Pulmonary artery endothelial cell (primary cell): Measurements from ENCODE around the gene SIAE. TPM values are rescaled to one million over a fixed set of nuclear protein-coding genes. Genes with fewer than 3 reads are reported as not detected.

ENCODE experiments used
- total RNA-seq: library from RNA; depleted of rRNA; stranded (reverse); fragments of >200 nt; gene quantifications from 2 replicates; pipeline ENCODE4 v1.2.3, GENCODE V29; 2014

The SIAE gene
- total RNA-seq, 1 donor from 2014 or later: 26.0 TPM

Other genes starting within 250 kb of the SIAE start
- not detected in 2 replicates for gene OR8B4, start 248.9 kb downstream of the SIAE start, total RNA-seq
- gene OR8B8, start 228.0 kb downstream of the SIAE start, total RNA-seq: not detected in 2 replicates
- not detected in 2 replicates for gene OR8B12, start 130.1 kb downstream of the SIAE start, total RNA-seq
- not detected in 2 replicates for gene OR8A1, start 103.7 kb downstream of the SIAE start, total RNA-seq
- not detected in 2 replicates for gene PANX3, start 62.3 kb downstream of the SIAE start, total RNA-seq
- gene TBRG1, start 50.9 kb downstream of the SIAE start, total RNA-seq: 16.1 and 19.4 TPM in 2 replicates
- 6.3 and 6.8 TPM in 2 replicates for gene SPA17, start 165 bp upstream of the SIAE start, total RNA-seq
- 2.5 and 3.0 TPM in 2 replicates for gene NRGN, start 66.2 kb upstream of the SIAE start, total RNA-seq
- 0.26 and 0.42 TPM in 2 replicates for gene VSIG2, start 78.5 kb upstream of the SIAE start, total RNA-seq
- 85.7 and 102 TPM in 2 replicates for gene ESAM, start 88.6 kb upstream of the SIAE start, total RNA-seq
- gene MSANTD2, start 126.7 kb upstream of the SIAE start, total RNA-seq: 8.1 and 12.6 TPM in 2 replicates
- gene ROBO3, start 191.7 kb upstream of the SIAE start, total RNA-seq: 17.9 and 20.4 TPM in 2 replicates
- 186 and 220 TPM in 2 replicates for gene ROBO4, start 224.1 kb upstream of the SIAE start, total RNA-seq
- gene HEPN1, start 245.5 kb upstream of the SIAE start, total RNA-seq: 0.11 TPM in 1 of 2 replicates, not detected in the other